ENCODE data around the gene DNM2. TPM values are rescaled to one million over a fixed set of nuclear protein-coding genes. Genes with fewer than 3 reads are reported as not detected.

DNM2 gene
- total RNA-seq, 1 experiment from 2014 or later, result 125 TPM

GRCh38 chr19:10828981-10829821 is 111.3 kb downstream of the DNM2 start:
- DNase-seq (ENCODE audit: low read depth, low spot score) (no peak), ATAC-seq (peak; percentile 46)
- H3K27me3 ChIP-seq (ENCODE audit: control insufficient read depth, insufficient read depth, low read length), result no peaks in the 10 kb centered on the region
- TF ChIP-seq CTCF (IDR thresholded peaks at IDR 0.05), result peak; percentile 47; the same call in 1 of the 2 replicates
- TF ChIP-seq POLR2AphosphoS5 (IDR thresholded peaks at IDR 0.05; ENCODE audit: low read depth, low read length), result 0 out of 2 replicates have a peak, but pooled peaks have one; percentile 7
- TF ChIP-seq REST (IDR thresholded peaks at IDR 0.05; ENCODE audit: insufficient read depth in 1 of 2, low read depth in 2 of 2, low read length in 1 of 2), result no peak
- intact Hi-C loops (cut with micrococcal nuclease; ENCODE audit: unreplicated experiment), result no loop called here
- no TSS peak for BruUV-seq (replicated peaks)
- no peaks in the 10 kb centered on the region for H3K4me1 ChIP-seq (ENCODE audit: control insufficient read depth, insufficient read depth, low read length)
- no peaks in the 10 kb centered on the region for H3K9me3 ChIP-seq (ENCODE audit: control insufficient read depth, insufficient read depth, low read depth, low read length)
- ChIA-PET POLR2A (no interaction called here), CTCF (interaction anchor here (0.6 to 1.0 kb wide), 3 partner anchors 9 to 110 kb away, joined by 3 to 5 read pairs (median 3); no protein-coding TSS in a partner anchor)
- no peak overlapping the region for H3K27ac ChIP-seq (ENCODE audit: low read length)
- no peaks in the 10 kb centered on the region for H3K36me3 ChIP-seq (ENCODE audit: control insufficient read depth, insufficient read depth, low read length)
- in situ Hi-C loops (cut with HindIII; ENCODE audit: low pct_unique_long_range_greater_than_20kb, low sequenced_read_pairs), result no loop called here
- H3K4me3 ChIP-seq (ENCODE audit: low read depth in 2 of 2, low read length in 2 of 2), result no peak overlapping the region

- DNase-seq (ENCODE audit: low read depth, low spot score), result no peak
- no TSS peak for BruUV-seq (replicated peaks)
- Histone ChIP-seq H3K27me3 (ENCODE audit: control insufficient read depth, insufficient read depth, low read length) (no peaks in the 10 kb centered on the region), H3K36me3 (ENCODE audit: control insufficient read depth, insufficient read depth, low read length) (no peaks in the 10 kb centered on the region), H3K27ac (ENCODE audit: low read length) (no peak overlapping the region), H3K9me3 (ENCODE audit: control insufficient read depth, insufficient read depth, low read depth, low read length) (no peaks in the 10 kb centered on the region), H3K4me1 (ENCODE audit: control insufficient read depth, insufficient read depth, low read length) (no peaks in the 10 kb centered on the region), H3K4me3 (ENCODE audit: low read depth in 2 of 2, low read length in 2 of 2) (no peak overlapping the region)
- CTCF ChIA-PET, result interaction anchor here (0.6 to 1.0 kb wide), 2 partner anchors 10 to 45 kb away, joined by 3 to 5 read pairs; no protein-coding TSS in a partner anchor
- no peak for TF ChIP-seq CTCF (IDR thresholded peaks at IDR 0.05)
- TF ChIP-seq SIN3A (IDR thresholded peaks at IDR 0.05; ENCODE audit: borderline replicate concordance, insufficient read depth, low read depth, low read length), result no peak
- no peak for TF ChIP-seq POLR2AphosphoS5 (IDR thresholded peaks at IDR 0.05; ENCODE audit: low read depth, low read length)
- no peak for TF ChIP-seq TCF7L2 (IDR thresholded peaks at IDR 0.05; ENCODE audit: low read depth, low read length)
- TF ChIP-seq REST (IDR thresholded peaks at IDR 0.05; ENCODE audit: insufficient read depth in 1 of 2, low read depth in 2 of 2, low read length in 1 of 2), result no peak
- intact Hi-C loops (cut with micrococcal nuclease; ENCODE audit: unreplicated experiment), result no loop called here
- POLR2A ChIA-PET, result no interaction called here
- ATAC-seq, result no peak; the same call in 1 of the 2 replicates
- in situ Hi-C loops (cut with HindIII; ENCODE audit: low pct_unique_long_range_greater_than_20kb, low sequenced_read_pairs), result no loop called here
Observed at GRCh38 chr19:10829967-10830366, 112.1 kb downstream of the DNM2 start.
